Cerebellar nuclear complex (tissue), 1 donor: ENCODE data around the gene MRPL24.

Experiments used
- DNase-seq, 2 experiments: peaks; one replicate each; lab custom pipeline; 2025; lab: John Stamatoyannopoulos, UW

MRPL24 gene

DNA sequence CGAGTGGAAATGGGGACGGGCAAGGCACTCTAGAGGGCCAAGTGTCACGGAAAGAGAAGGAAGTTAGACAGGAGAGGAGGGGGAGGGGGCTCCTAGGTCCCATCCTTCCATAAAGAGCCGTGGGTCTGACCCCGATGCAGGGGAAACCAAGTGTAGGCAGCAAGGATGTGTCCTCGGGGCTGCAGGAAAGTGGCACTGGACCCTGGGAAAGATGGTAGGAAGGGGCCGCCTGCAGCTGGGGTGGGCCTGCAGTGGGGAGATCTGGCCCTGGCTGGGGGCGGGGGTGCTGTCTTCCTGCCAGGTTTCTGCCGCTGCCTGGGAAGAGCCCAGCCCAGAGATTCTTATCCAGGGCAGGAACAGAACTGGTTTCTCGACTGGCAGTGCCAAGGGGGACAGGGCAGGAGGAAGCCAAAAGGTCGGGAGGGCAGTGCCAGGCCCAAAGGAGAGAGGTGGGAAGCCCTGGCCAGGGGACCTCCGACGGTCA, 48.4 kb downstream of the MRPL24 start:
- DNase-seq = no peak

DNA sequence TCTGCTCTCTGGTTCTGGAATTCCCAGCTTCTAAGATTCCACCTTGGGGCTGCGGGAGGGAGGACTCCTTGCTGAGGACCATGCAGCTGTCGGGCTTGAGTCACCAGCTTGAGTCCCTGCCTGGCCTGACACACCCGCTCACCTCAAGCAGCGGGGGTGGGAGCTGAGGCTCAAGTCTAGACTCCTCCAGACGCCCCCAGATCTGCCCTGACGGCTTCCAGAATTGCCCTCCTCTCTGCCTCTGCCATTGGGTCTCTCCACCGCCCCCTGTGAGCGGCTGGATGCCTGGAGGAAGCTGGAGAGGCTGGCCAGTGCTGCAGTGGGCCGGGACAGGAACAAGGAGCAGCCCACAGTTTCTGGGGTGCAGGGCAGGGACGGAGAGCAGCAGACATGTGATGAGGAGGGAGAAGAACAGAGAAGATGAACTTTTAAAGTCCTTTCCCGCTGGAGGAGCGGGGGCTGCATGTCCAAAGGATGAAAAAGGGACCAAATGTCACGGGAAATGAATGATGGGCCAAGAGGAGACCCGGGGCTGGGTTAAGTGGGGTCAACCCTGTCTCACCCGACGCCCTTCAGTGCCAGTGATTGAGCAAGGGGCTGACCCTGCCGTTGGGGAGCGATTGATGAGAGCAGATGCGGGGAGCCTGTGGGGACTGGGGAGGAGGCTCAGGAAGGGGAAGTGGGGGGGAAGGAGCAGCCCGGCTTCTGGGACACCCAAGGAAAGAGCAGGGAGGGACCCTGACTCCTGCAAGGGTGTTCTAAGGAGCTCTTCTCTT, 49.0 kb downstream of the MRPL24 start:
- no peak for DNase-seq

DNA sequence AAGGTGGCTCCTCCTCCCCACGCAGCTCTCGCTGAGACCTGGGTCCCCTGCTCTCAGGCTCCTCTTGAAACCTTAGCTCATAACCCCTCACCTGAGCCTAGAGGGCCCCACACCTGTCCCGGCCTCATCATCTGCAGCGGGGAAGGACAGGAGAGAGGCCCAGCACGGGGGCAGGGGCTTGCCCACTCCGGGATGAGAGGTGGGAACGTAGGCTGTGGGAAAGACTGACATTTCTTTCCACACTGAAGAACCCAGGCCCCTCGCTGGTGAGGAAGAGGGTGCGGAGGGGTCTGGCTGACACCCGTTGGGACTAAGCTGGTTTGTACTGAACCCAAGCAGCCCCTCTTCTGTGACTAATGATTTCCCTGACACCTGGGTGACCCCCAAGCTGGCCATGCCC, 49.7 kb downstream of the MRPL24 start:
- no peak for DNase-seq

DNA sequence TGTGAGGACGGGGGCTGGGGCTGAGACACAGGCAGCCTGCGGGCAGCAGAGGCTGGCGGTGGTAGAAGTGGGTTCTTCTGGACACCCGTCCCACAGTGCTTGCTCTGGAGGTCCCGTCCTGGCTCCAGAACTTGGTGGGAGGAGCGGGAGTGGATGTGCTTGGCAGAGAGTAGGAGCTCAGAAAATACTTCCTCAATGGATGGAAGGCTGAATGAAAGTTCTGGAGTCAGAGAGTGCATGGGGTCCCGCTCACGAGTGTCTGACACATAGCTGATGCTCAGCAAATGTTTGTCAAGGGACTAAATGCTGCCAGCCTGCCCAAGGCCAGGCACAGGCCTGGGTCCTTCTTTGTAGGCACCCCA, 50.2 kb downstream of the MRPL24 start:
- no peak for DNase-seq

DNA sequence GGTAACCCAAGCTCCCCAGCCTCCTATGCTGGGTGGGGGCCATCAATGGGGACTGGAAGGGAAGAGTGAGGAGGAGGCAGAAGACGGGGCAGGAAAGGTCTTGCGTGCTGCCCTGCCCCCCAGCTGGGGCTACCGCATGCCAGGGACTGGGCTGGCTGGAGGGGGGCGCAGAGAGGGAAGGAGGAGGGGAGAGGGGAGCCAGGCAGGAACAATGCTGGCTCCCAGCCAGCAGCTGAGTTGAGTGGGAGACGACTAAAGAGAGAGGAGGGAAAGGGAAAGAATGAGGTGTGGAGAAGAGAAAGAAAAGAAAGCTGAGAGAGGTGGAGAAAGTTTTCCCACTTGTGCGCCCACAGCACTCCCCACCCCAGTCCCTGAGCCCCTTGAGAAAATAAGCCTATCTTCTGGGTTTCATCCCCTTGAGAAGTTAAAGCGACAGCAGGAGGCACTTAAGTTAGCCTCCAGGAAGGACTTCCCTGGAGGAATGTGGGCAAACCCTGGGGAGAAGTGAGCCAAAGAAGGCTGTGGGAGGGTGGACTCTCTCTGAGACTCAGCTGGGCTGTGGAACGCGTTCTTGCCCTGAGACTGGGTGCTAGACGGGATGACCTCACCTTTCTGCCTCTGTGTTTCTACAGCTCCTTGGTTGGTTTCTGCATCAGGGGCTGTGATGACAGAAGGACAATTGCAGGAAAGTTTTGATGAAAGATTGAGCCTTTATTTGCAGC, 50.8 kb downstream of the MRPL24 start:
- no peak for DNase-seq

DNA sequence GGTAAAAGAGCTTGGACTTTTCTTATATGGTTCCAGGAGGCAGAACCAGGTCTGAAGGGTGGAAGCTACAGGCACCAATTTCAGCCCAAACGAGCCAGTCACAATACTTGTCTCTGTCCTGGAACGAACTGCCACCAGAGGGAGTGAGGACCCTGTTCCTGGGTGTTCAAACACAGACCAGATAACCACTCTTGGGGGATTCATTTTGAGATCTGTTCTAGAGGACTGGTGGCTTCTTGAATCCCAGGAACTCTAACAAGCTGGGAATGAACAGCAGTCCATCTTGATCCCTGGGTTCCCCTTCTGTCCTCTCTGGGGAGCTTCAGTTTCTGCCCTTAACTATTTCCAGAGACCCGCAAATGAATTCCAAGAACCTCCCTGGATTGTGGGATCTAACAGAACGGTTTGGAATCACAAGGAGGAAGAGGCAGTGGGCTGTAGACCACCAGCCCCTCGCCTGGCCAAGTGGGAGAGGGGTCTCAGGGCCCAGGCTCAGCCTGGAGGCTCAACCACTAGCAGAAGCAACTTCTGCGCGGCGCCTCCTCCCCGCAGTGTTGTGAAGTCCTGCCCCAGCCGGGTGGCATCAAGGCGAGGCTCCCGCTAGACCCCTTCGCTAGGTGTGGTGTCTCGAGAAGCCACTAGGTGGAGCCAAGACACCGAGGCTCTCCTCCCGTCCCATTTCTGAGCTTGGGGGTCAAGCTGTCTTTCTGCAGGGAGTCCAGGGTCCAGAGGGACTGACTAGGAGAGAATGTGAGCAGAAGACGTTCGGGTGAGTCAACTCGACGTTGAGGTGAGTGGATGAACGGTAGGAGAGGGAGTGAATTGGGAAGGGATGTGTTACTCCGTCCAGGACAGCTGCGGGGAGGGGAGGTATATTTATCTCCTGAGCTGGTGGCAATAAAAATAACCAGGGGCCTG, 51.6 kb downstream of the MRPL24 start:
- DNase-seq = peak in 1 of 2 experiments; percentile 46
